K562 (cell line): ENCODE measurements around the gene LMBR1L. TPM values are rescaled to one million over a fixed set of nuclear protein-coding genes. Genes with fewer than 3 reads are reported as not detected.
A peak's percentile ranks its signal among the peaks of the same experiment; 100 is the strongest.

Experiments used
- BCL6 ChIP-seq: fragments of 250-450 bp; sonication (Bioruptor Pico); IDR thresholded peaks from 2 replicates; pipeline ENCODE4 v1.4.0; 2020
- CREBBP ChIP-seq: IDR thresholded peaks from one replicate; pipeline ENCODE4 v1.6.1; 2012; ENCODE audit warnings: low read depth, mild to moderate bottlenecking, control low read depth, inconsistent platforms, low read length
- CREM ChIP-seq: IDR thresholded peaks from 2 replicates; pipeline ENCODE4 v1.6.1; 2014; ENCODE audit warnings: antibody characterized with exemption, low read depth
- ETS2 ChIP-seq: IDR thresholded peaks from 2 replicates; pipeline ENCODE4 v1.6.1; 2016; ENCODE audit warnings: borderline replicate concordance, missing genetic modification characterization, mild to moderate bottlenecking, moderate library complexity, missing compliant biosample characterization; ENCODE audit not compliant: poor library complexity, severe bottlenecking
- EWSR1 ChIP-seq: fragments of 450-650 bp; IDR thresholded peaks from 2 replicates; pipeline ENCODE4 v1.6.1; 2018; ENCODE audit warnings: borderline replicate concordance, mild to moderate bottlenecking, low read depth, moderate library complexity; ENCODE audit not compliant: partially characterized antibody
- FIP1L1 ChIP-seq: fragments of 200-400 bp; formaldehyde crosslinking; IDR thresholded peaks from 2 replicates; pipeline ENCODE4 v1.6.1; 2018; ENCODE audit warnings: mild to moderate bottlenecking, low read depth, low read length; ENCODE audit not compliant: poor library complexity, severe bottlenecking
- GATA2 ChIP-seq: sonication (generic); formaldehyde crosslinking; IDR thresholded peaks from 2 replicates; pipeline ENCODE4 v1.4.0; 2020; ENCODE audit warnings: mild to moderate bottlenecking, missing genetic modification reagents
- KAT8 ChIP-seq: fragments of 450-650 bp; IDR thresholded peaks from 2 replicates; pipeline ENCODE4 v1.6.1; 2016; ENCODE audit warnings: low read depth, mild to moderate bottlenecking
- NBN ChIP-seq: fragments of 450-650 bp; IDR thresholded peaks from 2 replicates; pipeline ENCODE4 v1.6.1; 2016; ENCODE audit warnings: low read depth, mild to moderate bottlenecking
- PURB ChIP-seq: sonication (generic); formaldehyde crosslinking; IDR thresholded peaks from 2 replicates; pipeline ENCODE4 v1.9.0; 2021; ENCODE audit warnings: low read depth, mild to moderate bottlenecking, missing genetic modification reagents
- RCOR1 ChIP-seq, 2 experiments: IDR thresholded peaks; 2 replicates each; pipeline ENCODE4 v1.6.1; 2012; ENCODE audit warnings: low read depth in 2 of 2, low read length in 2 of 2, borderline replicate concordance in 1 of 2, improper control_type of control experiment in 1 of 2
- SNRNP70 ChIP-seq: fragments of 200-400 bp; formaldehyde crosslinking; optimal IDR thresholded peaks from 2 replicates; pipeline ENCODE3; 2017; ENCODE audit warnings: low read depth, low read length
- TAF1 ChIP-seq: IDR thresholded peaks from 2 replicates; pipeline ENCODE4 v1.6.1; 2011; ENCODE audit warnings: mild to moderate bottlenecking, low read length, moderate library complexity; ENCODE audit not compliant: insufficient read depth, control insufficient read depth, severe bottlenecking; ENCODE audit errors: extremely low read depth
- TEAD1 ChIP-seq, 2 experiments: fragments of 450-650 bp in 1 of 2; sonication (generic) in 1 of 2; formaldehyde crosslinking; IDR thresholded peaks; 2 replicates each; pipeline versions ENCODE4 v1.4.0 to v1.8.0; 2020 to 2022; ENCODE audit warnings: mild to moderate bottlenecking in 2 of 2, missing genetic modification reagents in 1 of 2
- ZNF551 ChIP-seq: fragments of 250-450 bp; sonication (Bioruptor Pico); IDR thresholded peaks from 2 replicates; pipeline ENCODE4 v1.5.0; 2021; ENCODE audit warnings: mild to moderate bottlenecking, moderate library complexity
- ZNF609 ChIP-seq: sonication (generic); formaldehyde crosslinking; IDR thresholded peaks from 2 replicates; pipeline ENCODE4 v1.8.1; 2023; ENCODE audit warnings: missing genetic modification reagents, mild to moderate bottlenecking, borderline replicate concordance
- polyA plus RNA-seq, 8 experiments: library from polyadenylated mRNA; depleted of rRNA in 4 of 8; stranded (reverse) in 5 of 8; unstranded in 3 of 8; fragments of >200 nt; fragmentation: Nextera tagmentation in 2 of 8; fragmentation: Illumina TruSeq in 1 of 8; extraction: Ambion mirVana in 2 of 8; extraction: Trizol in 1 of 8; gene quantifications; 2 replicates each; pipeline versions ENCODE4 v1.2.1 to v1.2.3, GENCODE V29; 2011 to 2014; ENCODE audit warnings: inconsistent platforms in 1 of 8, missing spikeins in 1 of 8
- total RNA-seq, 7 experiments: library from RNA; depleted of rRNA in 6 of 7; stranded (reverse); fragments of >200 nt in 6 of 7; fragmentation: Illumina TruSeq in 2 of 7; extraction: Trizol in 2 of 7; gene quantifications; 2 replicates each; pipeline versions ENCODE4 v1.2.1 to v1.2.3, GENCODE V29; 2011 to 2021; ENCODE audit warnings: low replicate concordance in 1 of 7
- TF ChIP-seq, protein P1 (sequence below): fragments of 450-650 bp; IDR thresholded peaks from 2 replicates; pipeline ENCODE4 v1.6.1; 2016; ENCODE audit warnings: low read depth, mild to moderate bottlenecking, moderate library complexity
- TF ChIP-seq, protein P2 (sequence below): IDR thresholded peaks from 2 replicates; pipeline ENCODE4 v1.6.1; 2016; ENCODE audit warnings: missing genetic modification characterization, missing compliant biosample characterization

Gene LMBR1L
- total and polyA plus RNA-seq, 9 of the 15 experiments (the other 6 are each of a cell fraction or from before 2014, with no cell fraction given), result 2.5 to 57.0 (median 31.1) TPM

GRCh38 chr12:49130151-49131050, 19.8 kb upstream of the LMBR1L start (continued):
- TF ChIP-seq ZNF609 (CRISPR knock-in tag), result peak; percentile 75
- TF ChIP-seq CREM, result peak; percentile 82
- no peak for TF ChIP-seq EWSR1
- TF ChIP-seq TAF1, result peak; percentile 80
- TF ChIP-seq, protein P1, sequence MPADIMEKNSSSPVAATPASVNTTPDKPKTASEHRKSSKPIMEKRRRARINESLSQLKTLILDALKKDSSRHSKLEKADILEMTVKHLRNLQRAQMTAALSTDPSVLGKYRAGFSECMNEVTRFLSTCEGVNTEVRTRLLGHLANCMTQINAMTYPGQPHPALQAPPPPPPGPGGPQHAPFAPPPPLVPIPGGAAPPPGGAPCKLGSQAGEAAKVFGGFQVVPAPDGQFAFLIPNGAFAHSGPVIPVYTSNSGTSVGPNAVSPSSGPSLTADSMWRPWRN, result no peak; the same call in 1 of the 2 replicates
- TF ChIP-seq TEAD1 (CRISPR knock-in tag; IDR thresholded peaks at IDR 0.05), result peak in 1 of 2 experiments; percentile 90; a peak in 3 of 4 replicates
- TF ChIP-seq BCL6, result 0 out of 2 replicates have a peak, but pooled peaks have one; percentile 37
- no peak for TF ChIP-seq CREBBP
- TF ChIP-seq RCOR1 (IDR thresholded peaks at IDR 0.05; ENCODE audit: borderline replicate concordance in 1 of 2, low read depth in 2 of 2, low read length in 2 of 2), result peak in 1 of 2 experiments; percentile 69; a peak in 1 of 4 replicates
- TF ChIP-seq KAT8, result no peak
- TF ChIP-seq FIP1L1, result peak; percentile 83
- TF ChIP-seq ETS2 (tag), result no peak
- TF ChIP-seq ZNF551, result no peak
- peak; percentile 21; the same call in 1 of the 2 replicates for TF ChIP-seq GATA2
- TF ChIP-seq PURB (CRISPR knock-in tag), result no peak
- no peak for TF ChIP-seq SNRNP70
- TF ChIP-seq, protein P2, sequence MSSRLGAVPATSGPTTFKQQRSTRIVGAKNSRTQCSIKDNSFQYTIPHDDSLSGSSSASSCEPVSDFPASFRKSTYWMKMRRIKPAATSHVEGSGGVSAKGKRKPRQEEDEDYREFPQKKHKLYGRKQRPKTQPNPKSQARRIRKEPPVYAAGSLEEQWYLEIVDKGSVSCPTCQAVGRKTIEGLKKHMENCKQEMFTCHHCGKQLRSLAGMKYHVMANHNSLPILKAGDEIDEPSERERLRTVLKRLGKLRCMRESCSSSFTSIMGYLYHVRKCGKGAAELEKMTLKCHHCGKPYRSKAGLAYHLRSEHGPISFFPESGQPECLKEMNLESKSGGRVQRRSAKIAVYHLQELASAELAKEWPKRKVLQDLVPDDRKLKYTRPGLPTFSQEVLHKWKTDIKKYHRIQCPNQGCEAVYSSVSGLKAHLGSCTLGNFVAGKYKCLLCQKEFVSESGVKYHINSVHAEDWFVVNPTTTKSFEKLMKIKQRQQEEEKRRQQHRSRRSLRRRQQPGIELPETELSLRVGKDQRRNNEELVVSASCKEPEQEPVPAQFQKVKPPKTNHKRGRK (tag), result no peak
- TF ChIP-seq NBN, result peak; percentile 73; the same call in 1 of the 2 replicates
